Stomach (tissue), 4 donors: ENCODE data around the gene YPEL3.

Experiments used
- EP300 ChIP-seq: sonication (generic); formaldehyde crosslinking; IDR thresholded peaks from one replicate; pipeline ENCODE4 v1.6.1; 2017; ENCODE audit warnings: antibody characterized with exemption
- POLR2A ChIP-seq, 4 donors: fragments of 450-650 bp; IDR thresholded peaks; one replicate each; pipeline ENCODE4 v1.6.1; 2016; ENCODE audit warnings: antibody characterized with exemption in 4 of 4, control low read depth in 2 of 4, mild to moderate bottlenecking in 1 of 4, moderate library complexity in 1 of 4
- TF ChIP-seq, protein P1 (sequence below), 7 experiments: fragments of 450-650 bp in 4 of 7; fragments of 200-600 bp in 3 of 7; sonication (generic) in 3 of 7; IDR thresholded peaks; one replicate each; pipeline ENCODE4 v1.5.1; 2016 to 2019; ENCODE audit warnings: antibody characterized with exemption in 7 of 7, control low read depth in 2 of 7, mild to moderate bottlenecking in 1 of 7

DNA sequence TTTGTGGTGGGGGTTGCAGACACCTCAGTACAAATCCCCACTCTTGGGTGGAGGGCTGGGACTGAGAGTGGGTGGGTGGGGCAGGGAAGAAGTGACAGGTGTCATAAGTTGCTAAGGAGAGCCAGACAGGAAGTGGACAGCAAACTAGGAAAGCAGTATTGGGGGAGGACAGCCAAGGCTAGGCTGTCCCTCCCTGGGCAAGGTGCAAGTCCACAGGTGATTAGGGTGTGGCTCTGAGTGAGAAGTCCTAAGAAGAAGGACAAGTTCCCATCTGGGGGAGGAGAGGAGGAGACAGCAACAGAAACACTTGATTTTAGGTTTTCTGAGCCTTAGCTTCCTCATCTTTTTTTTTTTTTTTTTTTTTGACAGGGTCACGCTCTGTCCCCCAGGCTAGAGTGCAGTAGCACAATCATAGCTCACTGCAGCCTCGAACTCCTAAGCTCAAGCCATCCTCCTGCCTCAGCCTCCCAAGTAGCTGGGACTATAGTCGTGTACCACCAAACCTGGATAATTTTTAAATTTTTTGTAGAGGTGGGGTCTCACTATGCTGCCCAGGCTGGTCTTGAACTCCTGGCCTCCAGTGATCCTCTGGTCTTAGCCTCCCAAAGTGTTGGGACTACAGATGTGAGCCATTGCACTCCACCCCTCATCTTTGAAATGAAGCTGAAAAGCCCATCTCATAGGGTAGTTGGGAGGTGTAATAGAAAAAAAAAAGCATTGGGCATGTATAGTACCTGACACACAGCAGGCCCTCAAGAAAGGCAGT is 24.5 kb upstream of the YPEL3 start:
- TF ChIP-seq, protein P1, sequence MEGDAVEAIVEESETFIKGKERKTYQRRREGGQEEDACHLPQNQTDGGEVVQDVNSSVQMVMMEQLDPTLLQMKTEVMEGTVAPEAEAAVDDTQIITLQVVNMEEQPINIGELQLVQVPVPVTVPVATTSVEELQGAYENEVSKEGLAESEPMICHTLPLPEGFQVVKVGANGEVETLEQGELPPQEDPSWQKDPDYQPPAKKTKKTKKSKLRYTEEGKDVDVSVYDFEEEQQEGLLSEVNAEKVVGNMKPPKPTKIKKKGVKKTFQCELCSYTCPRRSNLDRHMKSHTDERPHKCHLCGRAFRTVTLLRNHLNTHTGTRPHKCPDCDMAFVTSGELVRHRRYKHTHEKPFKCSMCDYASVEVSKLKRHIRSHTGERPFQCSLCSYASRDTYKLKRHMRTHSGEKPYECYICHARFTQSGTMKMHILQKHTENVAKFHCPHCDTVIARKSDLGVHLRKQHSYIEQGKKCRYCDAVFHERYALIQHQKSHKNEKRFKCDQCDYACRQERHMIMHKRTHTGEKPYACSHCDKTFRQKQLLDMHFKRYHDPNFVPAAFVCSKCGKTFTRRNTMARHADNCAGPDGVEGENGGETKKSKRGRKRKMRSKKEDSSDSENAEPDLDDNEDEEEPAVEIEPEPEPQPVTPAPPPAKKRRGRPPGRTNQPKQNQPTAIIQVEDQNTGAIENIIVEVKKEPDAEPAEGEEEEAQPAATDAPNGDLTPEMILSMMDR (IDR thresholded peaks at IDR 0.05), result no peak
- TF ChIP-seq POLR2A (IDR thresholded peaks at IDR 0.05) (no peak), EP300 (no peak)
